ENCODE data around the gene ADAMTSL5. TPM values are rescaled to one million over a fixed set of nuclear protein-coding genes. Genes with fewer than 3 reads are reported as not detected.

The ADAMTSL5 gene
- total RNA-seq, 4 donors from 2014 or later: 0.46 to 7.0 (median 4.6) TPM

DNA sequence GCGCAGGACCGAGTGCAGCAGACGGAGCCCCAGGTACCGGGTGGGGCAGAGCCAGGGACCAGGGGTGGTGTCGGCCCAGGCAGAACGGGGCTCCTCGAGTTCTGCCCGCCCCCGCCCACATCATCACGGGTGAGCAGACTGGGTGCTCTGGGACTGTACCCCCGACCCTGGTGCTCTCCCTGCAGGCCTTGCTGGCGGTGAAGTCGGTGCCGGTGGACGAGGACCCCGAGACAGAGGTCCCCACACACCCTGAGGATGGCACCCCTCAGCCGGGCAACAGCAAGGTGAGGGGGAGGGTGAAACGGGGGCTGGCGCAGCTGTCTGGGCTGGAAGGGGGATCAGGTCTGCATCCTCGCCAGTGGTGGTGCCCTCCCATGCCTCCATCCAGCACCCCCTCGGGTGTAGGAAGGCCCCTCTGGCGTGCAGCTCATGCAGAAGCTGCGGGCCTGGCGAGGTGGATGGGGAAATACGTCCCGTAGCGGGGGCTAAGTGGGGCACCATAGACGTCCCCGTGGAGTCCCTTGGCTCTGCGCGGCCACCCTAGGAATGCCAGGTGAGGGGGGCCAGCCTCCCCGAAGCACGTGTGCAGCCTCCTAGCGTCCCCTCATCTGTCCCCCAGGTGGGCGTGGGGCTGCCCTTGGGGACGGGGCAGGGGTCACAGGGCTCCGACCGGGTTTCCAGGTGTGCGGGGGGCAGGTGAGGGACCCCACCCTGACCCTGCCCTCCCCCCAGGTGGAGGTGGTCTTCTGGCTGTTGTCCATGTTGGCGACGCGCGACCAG, 56.5 kb downstream of the ADAMTSL5 start:
- 23 to 30% methylated on average over 15 to 26 of the region's 43 CpGs for WGBS, 2 donors
- no peak overlapping the region for H3K4me3 ChIP-seq (ENCODE audit: low read depth, poor library complexity, severe bottlenecking)
- no peak for TF ChIP-seq POLR2A (IDR thresholded peaks at IDR 0.05)
- TF ChIP-seq, protein P1, sequence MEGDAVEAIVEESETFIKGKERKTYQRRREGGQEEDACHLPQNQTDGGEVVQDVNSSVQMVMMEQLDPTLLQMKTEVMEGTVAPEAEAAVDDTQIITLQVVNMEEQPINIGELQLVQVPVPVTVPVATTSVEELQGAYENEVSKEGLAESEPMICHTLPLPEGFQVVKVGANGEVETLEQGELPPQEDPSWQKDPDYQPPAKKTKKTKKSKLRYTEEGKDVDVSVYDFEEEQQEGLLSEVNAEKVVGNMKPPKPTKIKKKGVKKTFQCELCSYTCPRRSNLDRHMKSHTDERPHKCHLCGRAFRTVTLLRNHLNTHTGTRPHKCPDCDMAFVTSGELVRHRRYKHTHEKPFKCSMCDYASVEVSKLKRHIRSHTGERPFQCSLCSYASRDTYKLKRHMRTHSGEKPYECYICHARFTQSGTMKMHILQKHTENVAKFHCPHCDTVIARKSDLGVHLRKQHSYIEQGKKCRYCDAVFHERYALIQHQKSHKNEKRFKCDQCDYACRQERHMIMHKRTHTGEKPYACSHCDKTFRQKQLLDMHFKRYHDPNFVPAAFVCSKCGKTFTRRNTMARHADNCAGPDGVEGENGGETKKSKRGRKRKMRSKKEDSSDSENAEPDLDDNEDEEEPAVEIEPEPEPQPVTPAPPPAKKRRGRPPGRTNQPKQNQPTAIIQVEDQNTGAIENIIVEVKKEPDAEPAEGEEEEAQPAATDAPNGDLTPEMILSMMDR (IDR thresholded peaks at IDR 0.05): no peak
- intact Hi-C loops (cut with DNase I; ENCODE audit: low total_unique reads): no loop called here
- no peak for DNase-seq (ENCODE audit: low spot score in 2 of 2)

DNA sequence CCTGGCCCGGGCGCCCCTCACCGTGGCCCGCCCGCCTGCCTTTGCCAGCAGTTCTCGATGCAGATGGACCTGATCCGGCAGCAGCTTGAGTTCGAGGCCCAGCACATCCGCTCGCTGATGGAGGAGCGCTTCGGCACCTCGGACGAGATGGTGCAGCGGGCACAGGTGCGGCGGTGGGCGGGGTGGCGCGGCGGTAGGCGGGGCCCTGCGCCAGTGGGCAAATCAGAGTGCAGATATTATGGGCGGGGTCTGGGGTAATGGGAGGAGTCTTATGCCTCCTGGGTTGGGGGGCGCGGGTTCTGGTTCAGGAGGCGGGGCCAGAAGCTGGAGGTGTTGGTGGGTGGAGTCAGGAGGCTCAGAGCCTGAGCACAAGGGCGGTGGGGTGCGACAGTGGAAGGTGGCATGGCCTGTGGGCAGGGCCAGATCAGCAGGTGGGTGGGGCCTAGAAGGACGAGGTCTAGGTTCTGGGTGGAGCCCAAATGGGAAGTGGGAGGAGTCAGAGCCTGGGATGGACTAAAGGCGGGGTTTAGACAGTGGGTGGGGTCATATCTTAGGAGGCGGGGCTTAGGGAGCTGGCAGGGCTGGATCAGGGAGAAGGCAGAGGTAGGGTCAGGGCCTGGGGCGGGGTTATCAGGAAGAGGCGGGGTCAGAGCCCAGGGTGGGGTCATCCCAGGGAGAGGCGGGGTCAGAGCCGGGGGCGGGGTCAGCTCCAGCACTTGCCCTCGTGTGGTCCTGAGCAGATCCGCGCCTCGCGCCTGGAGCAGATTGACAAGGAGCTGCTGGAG, 57.3 kb downstream of the ADAMTSL5 start:
- DNase-seq (ENCODE audit: low spot score in 2 of 2): peak in 1 of 2 donors; percentile 40
- 3% methylated on average over 28 to 32 of the region's 42 CpGs for WGBS, 2 donors
- H3K4me3 ChIP-seq (ENCODE audit: low read depth, poor library complexity, severe bottlenecking): no peak overlapping the region
- intact Hi-C loops (cut with DNase I; ENCODE audit: low total_unique reads): no loop called here
- no peak for TF ChIP-seq POLR2A (IDR thresholded peaks at IDR 0.05)
- TF ChIP-seq, protein P1 (IDR thresholded peaks at IDR 0.05): no peak

Other genes with a start within 250 kb of the ADAMTSL5 start
- 100 to 1,000 TPM; 496 to 546 (median 545) TPM for gene CIRBP, start 243.7 kb downstream of the ADAMTSL5 start, total RNA-seq
- gene FAM174C, start 237.5 kb downstream of the ADAMTSL5 start, total RNA-seq: 10 to 100 TPM; 66.3 to 74.1 (median 68.8) TPM
- gene EFNA2, start 227.1 kb downstream of the ADAMTSL5 start, total RNA-seq: not detected
- gene NDUFS7, start 129.1 kb downstream of the ADAMTSL5 start, total RNA-seq: 100 to 1,000 TPM; 108 to 217 (median 128) TPM
- gene GAMT, start 111.5 kb downstream of the ADAMTSL5 start, total RNA-seq: 10 to 100 TPM; 33.8 to 72.0 (median 46.0) TPM
- gene DAZAP1, start 105.4 kb downstream of the ADAMTSL5 start, total RNA-seq: 10 to 100 TPM; 28.6 to 60.5 (median 48.2) TPM
- gene RPS15, start 74.6 kb downstream of the ADAMTSL5 start, total RNA-seq: 1,000 to 10,000 TPM; 2,226 to 7,190 (median 4,396) TPM
- gene APC2, start 62.9 kb downstream of the ADAMTSL5 start, total RNA-seq: 1 to 10 TPM in 1 of 4 donors, under 1 TPM in 2, not detected in 1; 0.11 to 1.1 (median 0.23) TPM
- gene C19orf25, start 33.8 kb downstream of the ADAMTSL5 start, total RNA-seq: 10 to 100 TPM; 34.3 to 49.6 (median 45.7) TPM
- gene PCSK4, start 22.7 kb downstream of the ADAMTSL5 start, total RNA-seq: 1 to 10 TPM; 1.2 to 6.5 (median 2.9) TPM
- gene REEP6, start 21.8 kb downstream of the ADAMTSL5 start, total RNA-seq: 1 to 10 TPM; 6.3 to 8.8 (median 6.6) TPM
- gene PLK5, start 11.1 kb upstream of the ADAMTSL5 start, total RNA-seq: under 1 TPM in 2 of 4 donors, not detected in 2; 0.23 to 0.84 TPM
- 10 to 100 TPM; 37.3 to 44.1 (median 42.2) TPM for gene MEX3D, start 55.3 kb upstream of the ADAMTSL5 start, total RNA-seq
- 10 to 100 TPM; 51.7 to 85.7 (median 79.3) TPM for gene MBD3, start 79.8 kb upstream of the ADAMTSL5 start, total RNA-seq
- gene UQCR11, start 92.4 kb upstream of the ADAMTSL5 start, total RNA-seq: 10 to 100 TPM; 24.8 to 71.8 (median 46.1) TPM
- 100 to 1,000 TPM in 1 of 4 donors, 10 to 100 TPM in 3; 61.0 to 105 (median 69.0) TPM for gene TCF3, start 139.6 kb upstream of the ADAMTSL5 start, total RNA-seq
- gene ONECUT3, start 240.5 kb upstream of the ADAMTSL5 start, total RNA-seq: not detected

All from lower leg skin (tissue), 4 donors.